H1 (cell line): Measurements from ENCODE around the gene AGO3. TPM values are rescaled to one million over a fixed set of nuclear protein-coding genes. Genes with fewer than 3 reads are reported as not detected.

ENCODE experiments used
- CTCF ChIA-PET: fragments of 300-600 bp; sonication (Branson Sonifier 250); formaldehyde crosslinking; loops from one replicate; lab custom pipeline; 2021; ENCODE audit not compliant: partially characterized antibody; lab: Charles Lee
- POLR2A ChIA-PET: fragments of 300-600 bp; sonication (Branson Sonifier 250); formaldehyde crosslinking; loops from one replicate; lab custom pipeline; 2021; ENCODE audit warnings: inconsistent platforms; ENCODE audit not compliant: partially characterized antibody; lab: Charles Lee
- DNase-seq, 2 experiments: peaks; one replicate each; pipeline versions ENCODE4 v3.0.0 to v3.0.0-alpha.2; 2010 to 2022; ENCODE audit warnings: low spot score in 2 of 2, low read depth in 1 of 2, mixed read lengths in 1 of 2
- FAIRE-seq: peaks from 2 replicates; lab custom pipeline; 2011; peaks lifted over from hg19 to GRCh38; lab: Jason Lieb, UNC
- H2AFZ ChIP-seq: 2 replicates; pipeline ENCODE4 v1.8.1; 2012; ENCODE audit warnings: low read length, inconsistent platforms
- H2AK5ac ChIP-seq: 2 replicates; pipeline ENCODE4 v1.6.1; 2013; ENCODE audit warnings: low read depth, low read length
- H2BK120ac ChIP-seq: replicated peaks from 2 replicates; pipeline ENCODE3; 2013; ENCODE audit warnings: low read depth, low read length, inconsistent platforms
- H2BK12ac ChIP-seq: 2 replicates; pipeline ENCODE4 v1.6.1; 2013; ENCODE audit warnings: low read depth, low read length
- H2BK15ac ChIP-seq: 2 replicates; pipeline ENCODE4 v1.6.1; 2013; ENCODE audit warnings: low read length
- H2BK20ac ChIP-seq: 2 replicates; pipeline ENCODE4 v1.6.1; 2013; ENCODE audit warnings: low read length
- H2BK5ac ChIP-seq: 2 replicates; pipeline ENCODE4 v1.6.1; 2013; ENCODE audit warnings: low read depth, low read length
- H3K14ac ChIP-seq: 2 replicates; pipeline ENCODE4 v1.6.1; 2013; ENCODE audit warnings: inconsistent platforms; ENCODE audit not compliant: insufficient read length
- H3K18ac ChIP-seq: 2 replicates; pipeline ENCODE4 v1.6.1; 2013; ENCODE audit warnings: low read length; ENCODE audit errors: extremely low read depth
- H3K23ac ChIP-seq: 2 replicates; pipeline ENCODE4 v1.6.1; 2013; ENCODE audit warnings: inconsistent platforms; ENCODE audit not compliant: insufficient read length
- H3K23me2 ChIP-seq: 2 replicates; pipeline ENCODE4 v1.6.1; 2013; ENCODE audit warnings: low read depth, low read length
- H3K27ac ChIP-seq: 2 replicates; pipeline ENCODE4 v1.6.1; 2011; ENCODE audit warnings: low read depth, low read length, inconsistent platforms
- H3K27me3 ChIP-seq, 4 experiments: replicated peaks in 1 of 4; 1 replicate in 1 of 4; 2 replicates in 3 of 4; pipeline versions ENCODE4 v1.6.1 to v1.8.1; 2011 to 2013; ENCODE audit warnings: low read length in 3 of 4, mild to moderate bottlenecking in 3 of 4, inconsistent platforms in 2 of 4, mixed read lengths in 2 of 4, moderate library complexity in 1 of 4; ENCODE audit not compliant: control insufficient read depth in 3 of 4, insufficient read depth in 3 of 4; ENCODE audit errors: extremely low read depth in 1 of 4
- H3K36me3 ChIP-seq, 4 experiments: 2 replicates each; pipeline versions ENCODE4 v1.6.1 to v1.8.1; 2011 to 2013; ENCODE audit warnings: mild to moderate bottlenecking in 4 of 4, low read length in 3 of 4, moderate library complexity in 2 of 4, control low read depth in 1 of 4, inconsistent platforms in 1 of 4; ENCODE audit not compliant: insufficient read depth in 4 of 4, control insufficient read depth in 2 of 4
- H3K4ac ChIP-seq: replicated peaks from 2 replicates; pipeline ENCODE3; 2013; ENCODE audit warnings: low read length, low read depth, mixed read lengths, inconsistent platforms; ENCODE audit not compliant: insufficient read length
- H3K4me1 ChIP-seq, 4 experiments: replicated peaks in 1 of 4; 1 replicate in 1 of 4; 2 replicates in 3 of 4; pipeline versions ENCODE4 v1.6.1 to v1.8.1; 2011 to 2013; ENCODE audit warnings: low read length in 3 of 4, inconsistent platforms in 2 of 4, mixed read lengths in 1 of 4; ENCODE audit not compliant: insufficient read depth in 4 of 4, control insufficient read depth in 3 of 4
- H3K4me2 ChIP-seq, 2 experiments: 2 replicates each; pipeline versions ENCODE4 v1.6.1 to v1.8.1; 2011 to 2013; ENCODE audit warnings: low read depth in 2 of 2, low read length in 2 of 2, control low read depth in 1 of 2, inconsistent platforms in 1 of 2, mild to moderate bottlenecking in 1 of 2; ENCODE audit not compliant: insufficient read depth in 1 of 2
- H3K4me3 ChIP-seq, 4 experiments: fragments of 200-600, 300-600 bp in 1 of 4; sonication (generic), shearing (Covaris generic), sonication (Bioruptor Twin) in 1 of 4; 2 replicates each; pipeline versions ENCODE4 v1.5.1 to v1.8.1; 2011 to 2016; ENCODE audit warnings: low read length in 4 of 4, low read depth in 3 of 4, control low read depth in 2 of 4, inconsistent platforms in 2 of 4, mild to moderate bottlenecking in 2 of 4, mixed read lengths in 1 of 4, moderate library complexity in 1 of 4; ENCODE audit not compliant: insufficient read depth in 2 of 4; ENCODE audit errors: extremely low read depth in 1 of 4
- H3K56ac ChIP-seq: replicated peaks from 2 replicates; pipeline ENCODE3; 2013; ENCODE audit warnings: low read depth, mild to moderate bottlenecking, mixed read lengths, low read length, inconsistent platforms; ENCODE audit not compliant: insufficient read length
- H3K79me1 ChIP-seq: 2 replicates; pipeline ENCODE4 v1.6.1; 2013; ENCODE audit warnings: low read depth, low read length, control low read depth
- H3K79me2 ChIP-seq, 2 experiments: 2 replicates each; pipeline versions ENCODE4 v1.6.1 to v1.8.1; 2012 to 2013; ENCODE audit warnings: low read length in 2 of 2, mild to moderate bottlenecking in 2 of 2, inconsistent platforms in 1 of 2; ENCODE audit not compliant: insufficient read depth in 2 of 2, control insufficient read depth in 1 of 2
- H3K9ac ChIP-seq, 4 experiments: replicated peaks in 1 of 4; 1 replicate in 1 of 4; 2 replicates in 3 of 4; pipeline versions ENCODE4 v1.6.1 to v1.8.1; 2011 to 2013; ENCODE audit warnings: low read depth in 3 of 4, low read length in 3 of 4, control low read depth in 2 of 4, mild to moderate bottlenecking in 2 of 4, moderate library complexity in 2 of 4, inconsistent platforms in 1 of 4; ENCODE audit errors: extremely low read depth in 1 of 4
- H3K9me3 ChIP-seq, 2 experiments: 2 replicates each; pipeline versions ENCODE4 v1.6.1 to v1.8.1; 2012 to 2013; ENCODE audit warnings: mild to moderate bottlenecking in 2 of 2, moderate library complexity in 2 of 2, control low read depth in 1 of 2, inconsistent platforms in 1 of 2, low read depth in 1 of 2, low read length in 1 of 2, mixed read lengths in 1 of 2; ENCODE audit not compliant: insufficient read depth in 2 of 2
- H4K20me1 ChIP-seq, 2 experiments: replicated peaks in 1 of 2; 2 replicates each; pipeline versions ENCODE3 to v1.8.1; 2011 to 2013; ENCODE audit warnings: inconsistent platforms in 2 of 2, low read length in 2 of 2, mild to moderate bottlenecking in 1 of 2; ENCODE audit not compliant: insufficient read depth in 2 of 2, control insufficient read depth in 1 of 2
- H4K5ac ChIP-seq: 2 replicates; pipeline ENCODE4 v1.6.1; 2013; ENCODE audit warnings: low read length, low read depth, mixed read lengths, inconsistent platforms; ENCODE audit not compliant: insufficient read length
- H4K8ac ChIP-seq: 2 replicates; pipeline ENCODE4 v1.8.0; 2013; ENCODE audit warnings: mild to moderate bottlenecking, moderate library complexity, low read length, inconsistent platforms; ENCODE audit not compliant: insufficient read depth; ENCODE audit errors: extremely low read depth
- H4K91ac ChIP-seq: replicated peaks from 2 replicates; pipeline ENCODE3; 2013; ENCODE audit warnings: low read length, mixed read lengths, inconsistent platforms; ENCODE audit not compliant: insufficient read length
- ASH2L ChIP-seq: fragments of 200-600, 300-600 bp; sonication (generic); IDR thresholded peaks from one replicate; pipeline ENCODE4 v1.7.1; 2017; ENCODE audit warnings: low read length
- CHD2 ChIP-seq: IDR thresholded peaks from 2 replicates; pipeline ENCODE4 v1.6.1; 2012; ENCODE audit warnings: low read length, improper control_type of control experiment
- GTF2F1 ChIP-seq: IDR thresholded peaks from 2 replicates; pipeline ENCODE4 v1.6.1; 2012; ENCODE audit warnings: low read depth, low read length, improper control_type of control experiment, borderline replicate concordance
- HDAC2 ChIP-seq, 2 experiments: fragments of 300-600 bp in 1 of 2; sonication (generic) in 1 of 2; IDR thresholded peaks; 2 replicates each; pipeline ENCODE4 v1.6.1; 2011 to 2012; ENCODE audit warnings: low read depth in 2 of 2, low read length in 2 of 2, mild to moderate bottlenecking in 2 of 2, moderate library complexity in 2 of 2, borderline replicate concordance in 1 of 2, inconsistent platforms in 1 of 2
- JUND ChIP-seq: IDR thresholded peaks from 2 replicates; pipeline ENCODE4 v1.6.1; 2011; ENCODE audit warnings: mild to moderate bottlenecking, improper control_type of control experiment, low read length
- MAFK ChIP-seq: IDR thresholded peaks from 2 replicates; pipeline ENCODE4 v1.6.1; 2012; ENCODE audit warnings: low read depth, mild to moderate bottlenecking, improper control_type of control experiment, low read length
- RBBP5 ChIP-seq: IDR thresholded peaks from 2 replicates; pipeline ENCODE4 v1.7.1; 2012; ENCODE audit warnings: low read depth, mild to moderate bottlenecking, inconsistent platforms, low read length, moderate library complexity, borderline replicate concordance
- SIN3A ChIP-seq, 2 experiments: IDR thresholded peaks in 1 of 2; conservative IDR thresholded peaks in 1 of 2; 2 replicates each; pipeline ENCODE4 v1.6.1; 2011 to 2012; ENCODE audit warnings: low read length in 2 of 2, improper control_type of control experiment in 1 of 2, low read depth in 1 of 2, mild to moderate bottlenecking in 1 of 2
- SIX5 ChIP-seq: IDR thresholded peaks from 2 replicates; pipeline ENCODE4 v1.6.1; 2011; ENCODE audit warnings: mild to moderate bottlenecking, low read depth, low read length
- SP4 ChIP-seq: IDR thresholded peaks from 2 replicates; pipeline ENCODE4 v1.6.1; 2012; ENCODE audit warnings: low read length, inconsistent platforms
- TAF1 ChIP-seq: IDR thresholded peaks from 2 replicates; pipeline ENCODE4 v1.6.1; 2011; ENCODE audit warnings: mild to moderate bottlenecking, low read depth, low read length
- TAF7 ChIP-seq: optimal IDR thresholded peaks from 2 replicates; pipeline ENCODE3; 2011; ENCODE audit warnings: low read depth, mild to moderate bottlenecking, inconsistent platforms, low read length, moderate library complexity, borderline replicate concordance
- TBP ChIP-seq: IDR thresholded peaks from 2 replicates; pipeline ENCODE4 v1.6.1; 2011; ENCODE audit warnings: low read depth, low read length, improper control_type of control experiment
- TCF12 ChIP-seq: IDR thresholded peaks from 2 replicates; pipeline ENCODE4 v1.6.1; 2011; ENCODE audit warnings: low read depth, mild to moderate bottlenecking, low read length
- YY1 ChIP-seq: IDR thresholded peaks from 2 replicates; pipeline ENCODE4 v1.6.1; 2011; ENCODE audit warnings: low read depth, mild to moderate bottlenecking, low read length
- ZNF274 ChIP-seq: IDR thresholded peaks from 2 replicates; pipeline ENCODE4 v1.7.0; 2012; ENCODE audit warnings: low read length, borderline replicate concordance; ENCODE audit errors: extremely low read depth
- WGBS, 2 experiments: shearing (Covaris generic) in 1 of 2; methylation state at CpG; one replicate each; pipeline versions ENCODE4 v1.1.6 to v1.1.7; 2013 to 2015; ENCODE audit warnings: low lambda C conversion rate in 2 of 2, mixed read lengths in 2 of 2, inconsistent platforms in 1 of 2, low coverage in 1 of 2, missing lambda C conversion rate in 1 of 2; ENCODE audit not compliant: insufficient replicate concordance in 2 of 2, insufficient coverage in 1 of 2, insufficient read length in 1 of 2; ENCODE audit errors: extremely low coverage in 1 of 2, missing lambda C conversion rate in 1 of 2; 5-methylcytosine and 5-hydroxymethylcytosine counted together
- polyA plus RNA-seq, 7 experiments: library from polyadenylated mRNA; depleted of rRNA in 3 of 7; stranded (reverse) in 5 of 7; unstranded in 2 of 7; fragments of >200 nt in 5 of 7; fragments of 200-250 nt in 2 of 7; gene quantifications; 1 replicate in 5 of 7; 2 replicates in 1 of 7; 4 replicates in 1 of 7; pipeline versions ENCODE4 v1.2.1 to v1.2.3, GENCODE V29; 2011 to 2013; ENCODE audit warnings: missing spikeins in 2 of 7, mixed read lengths in 2 of 7
- total RNA-seq: library from RNA; stranded (reverse); fragmentation: NEBNext Ultra II Directional; extraction: Animal tissue kit (Norgen Biotek cat#: 25700); gene quantifications from 2 replicates; pipeline ENCODE4 v1.2.1, GENCODE V29; 2021

The AGO3 gene
- total and polyA plus RNA-seq, 2 of the 8 experiments (the other 6 are each of a cell fraction or from before 2014, with no cell fraction given): 10.7 to 26.4 TPM

DNA sequence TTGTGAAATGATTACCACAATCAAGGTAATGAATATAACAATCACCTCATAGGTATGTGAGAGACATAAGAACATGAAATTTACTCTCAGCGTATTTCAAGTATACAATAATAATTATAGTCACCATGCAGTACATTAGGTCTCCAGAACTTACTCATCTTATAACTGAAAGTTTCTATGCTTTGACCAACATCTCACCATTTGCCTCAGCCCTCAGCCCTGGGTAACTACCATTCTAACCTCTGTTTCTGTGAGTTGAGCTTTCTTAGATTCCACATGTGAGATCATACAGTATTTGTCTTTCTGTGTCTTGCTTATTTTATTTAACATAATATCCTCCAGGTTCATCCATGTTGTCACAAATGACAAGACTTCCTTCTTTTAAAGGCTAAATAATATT lies 57.3 kb downstream of the AGO3 start:
- no peak overlapping the region for H4K5ac ChIP-seq
- no peaks in the 10 kb centered on the region for H3K4me1 ChIP-seq
- no peaks in the 10 kb centered on the region for H3K79me2 ChIP-seq
- H3K23ac ChIP-seq: no peak overlapping the region
- H3K14ac ChIP-seq: no peak overlapping the region
- no peak overlapping the region for H2BK20ac ChIP-seq
- no peak overlapping the region for H3K9ac ChIP-seq
- DNase-seq (no peak), FAIRE-seq (no peak)
- H3K18ac ChIP-seq: no peak overlapping the region
- H4K91ac ChIP-seq: no peak overlapping the region
- no peak overlapping the region for H2BK120ac ChIP-seq
- no peak overlapping the region for H3K4me3 ChIP-seq
- no peak overlapping the region for H3K56ac ChIP-seq
- H2AK5ac ChIP-seq: no peak overlapping the region
- H2BK12ac ChIP-seq: no peak overlapping the region
- no peak overlapping the region for H3K4ac ChIP-seq
- 92% methylated on average over 1 of the region's 1 CpG; no CpG with 5 or more reads in 1 of the 2 experiments for WGBS, 2 experiments
- no peak overlapping the region for H2BK15ac ChIP-seq
- H3K27me3 ChIP-seq: no peaks in the 10 kb centered on the region
- no peaks in the 10 kb centered on the region for H3K79me1 ChIP-seq
- H2AFZ ChIP-seq: no peak overlapping the region
- ChIA-PET POLR2A (interaction anchor here (0.6 kb wide), 1 partner anchor 204 kb away, joined by 3 read pairs; no protein-coding TSS in a partner anchor), CTCF (no interaction called here)
- H4K20me1 ChIP-seq: no peaks in the 10 kb centered on the region
- H2BK5ac ChIP-seq: no peak overlapping the region
- no peak overlapping the region for H3K4me2 ChIP-seq
- no peak overlapping the region for H3K27ac ChIP-seq
- peaks cover 0 to under 1% (median 0%) of the 10 kb centered on the region in 4 experiments; a peak in 2 of 8 replicates for H3K36me3 ChIP-seq
- H4K8ac ChIP-seq: no peak overlapping the region
- H3K9me3 ChIP-seq: no peaks in the 10 kb centered on the region
- no peaks in the 10 kb centered on the region for H3K23me2 ChIP-seq
- TF ChIP-seq MAFK (no peak), YY1 (no peak), CHD2 (no peak), TAF1 (no peak), ZNF274 (no peak), SIN3A (conservative IDR thresholded peaks at IDR 0.05 in 1 of 2, IDR thresholded peaks at IDR 0.05 in 1 of 2; ENCODE audit: low read depth in 1 of 2, low read length in 2 of 2) (no peak), JUND (no peak), GTF2F1 (no peak), TBP (no peak), SIX5 (no peak), TCF12 (no peak), TAF7 (no peak), RBBP5 (no peak), SP4 (no peak), ASH2L (no peak), HDAC2 (IDR thresholded peaks at IDR 0.05; ENCODE audit: borderline replicate concordance in 1 of 2, low read depth in 2 of 2, low read length in 2 of 2) (no peak)
